Upper lobe of right lung (tissue), 1 donor: Measurements from ENCODE around the gene GFI1. TPM values are rescaled to one million over a fixed set of nuclear protein-coding genes. Genes with fewer than 3 reads are reported as not detected.

ENCODE experiments used
- ATAC-seq: fragments of 200-7000 bp; cut with Tn5 transposase; one replicate; pipeline ENCODE4 v1.9.1; 2020; ENCODE audit warnings: mild to moderate bottlenecking, moderate library complexity
- DNase-seq: peaks from one replicate; pipeline ENCODE4 v3.0.0-alpha.2; 2020
- H3K27ac ChIP-seq: fragments of 200-600 bp; one replicate; pipeline ENCODE4 v1.8.0; 2022
- H3K27me3 ChIP-seq: fragments of 200-600 bp; one replicate; pipeline ENCODE4 v1.8.0; 2022; ENCODE audit warnings: mild to moderate bottlenecking
- H3K36me3 ChIP-seq: fragments of 200-600 bp; one replicate; pipeline ENCODE4 v1.8.0; 2022
- H3K4me1 ChIP-seq: fragments of 200-600 bp; one replicate; pipeline ENCODE4 v1.8.0; 2022
- H3K4me3 ChIP-seq: fragments of 200-600 bp; one replicate; pipeline ENCODE4 v1.8.0; 2022; ENCODE audit warnings: mild to moderate bottlenecking
- H3K9me3 ChIP-seq: fragments of 200-600 bp; one replicate; pipeline ENCODE4 v1.8.0; 2022
- CTCF ChIP-seq: fragments of 200-600 bp; IDR thresholded peaks from one replicate; pipeline ENCODE4 v1.8.0; 2022; ENCODE audit warnings: antibody characterized with exemption
- intact Hi-C: fragments of 100-400 bp; cut with DNase I; formaldehyde crosslinking; loops from one replicate; pipeline ENCODE4 v1.11.0; 2022
- total RNA-seq: library from RNA; stranded (reverse); fragmentation: NEBNext Ultra II Directional; extraction: Animal tissue kit (Norgen Biotek cat#: 25700); gene quantifications from one replicate; pipeline ENCODE4 v1.2.1, GENCODE V29; 2021
- donor health status: DM: no; HTN: yes; CAD: no; lungs with severe emphysema.

Gene GFI1
- total RNA-seq, 1 donor from 2014 or later = 5.4 TPM

GRCh38 chr1:92458146-92458545, 28.6 kb downstream of the GFI1 start:
- intact Hi-C loops = no loop called here
- TF ChIP-seq CTCF = no peak
- Histone ChIP-seq H3K4me3 (no peak overlapping the region), H3K9me3 (no peaks in the 10 kb centered on the region), H3K4me1 (no peaks in the 10 kb centered on the region), H3K36me3 (no peaks in the 10 kb centered on the region), H3K27ac (no peak overlapping the region), H3K27me3 (no peaks in the 10 kb centered on the region)
- ATAC-seq (no peak), DNase-seq (no peak)

GRCh38 chr1:92447976-92448375, 38.7 kb downstream of the GFI1 start:
- Histone ChIP-seq H3K27me3 (no peaks in the 10 kb centered on the region), H3K4me1 (no peaks in the 10 kb centered on the region), H3K36me3 (no peaks in the 10 kb centered on the region), H3K9me3 (no peaks in the 10 kb centered on the region), H3K27ac (no peak overlapping the region), H3K4me3 (no peak overlapping the region)
- ATAC-seq = no peak
- DNase-seq = no peak
- intact Hi-C loops = no loop called here
- no peak for TF ChIP-seq CTCF

GRCh38 chr1:92447033-92447681, 39.6 kb downstream of the GFI1 start:
- no peak overlapping the region for H3K4me3 ChIP-seq
- no peak for TF ChIP-seq CTCF
- H3K4me1 ChIP-seq = no peaks in the 10 kb centered on the region
- H3K27ac ChIP-seq = no peak overlapping the region
- no peaks in the 10 kb centered on the region for H3K9me3 ChIP-seq
- ATAC-seq (no peak), DNase-seq (no peak)
- intact Hi-C loops = no loop called here
- no peaks in the 10 kb centered on the region for H3K36me3 ChIP-seq
- H3K27me3 ChIP-seq = no peaks in the 10 kb centered on the region

- ATAC-seq (no peak), DNase-seq (no peak)
- no peaks in the 10 kb centered on the region for H3K36me3 ChIP-seq
- H3K9me3 ChIP-seq = no peaks in the 10 kb centered on the region
- H3K27me3 ChIP-seq = no peaks in the 10 kb centered on the region
- intact Hi-C loops = no loop called here
- H3K4me1 ChIP-seq = no peaks in the 10 kb centered on the region
- H3K27ac ChIP-seq = no peak overlapping the region
- no peak overlapping the region for H3K4me3 ChIP-seq
- TF ChIP-seq CTCF = no peak
These were observed 40.2 kb downstream of the GFI1 start for GRCh38 chr1:92446546-92446945.

GRCh38 chr1:92445865-92446264, 40.9 kb downstream of the GFI1 start:
- intact Hi-C loops = no loop called here
- DNase-seq (no peak), ATAC-seq (no peak)
- H3K4me1 ChIP-seq = no peaks in the 10 kb centered on the region
- H3K9me3 ChIP-seq = no peaks in the 10 kb centered on the region
- H3K4me3 ChIP-seq = no peak overlapping the region
- TF ChIP-seq CTCF = no peak
- H3K27me3 ChIP-seq = no peaks in the 10 kb centered on the region
- no peaks in the 10 kb centered on the region for H3K36me3 ChIP-seq
- H3K27ac ChIP-seq = no peak overlapping the region

- ATAC-seq = no peak
- Histone ChIP-seq H3K27me3 (no peaks in the 10 kb centered on the region), H3K27ac (no peak overlapping the region), H3K4me1 (no peaks in the 10 kb centered on the region), H3K4me3 (no peak overlapping the region), H3K36me3 (no peaks in the 10 kb centered on the region), H3K9me3 (no peaks in the 10 kb centered on the region)
- no peak for DNase-seq
- no peak for TF ChIP-seq CTCF
- intact Hi-C loops = no loop called here
These were observed 42.4 kb downstream of the GFI1 start for GRCh38 chr1:92444351-92444750.
